Heart left ventricle (tissue), 13 donors: Measurements from ENCODE around the gene IGSF3.

Experiments
- CTCF ChIP-seq, 12 donors: fragments of 200-600 bp; sonication (generic) in 4 of 12; IDR thresholded peaks; one replicate each; pipeline versions ENCODE4 v1.5.0 to v1.8.0; 2018 to 2022; ENCODE audit warnings: antibody characterized with exemption in 12 of 12, mild to moderate bottlenecking in 5 of 12
- POLR2A ChIP-seq, 2 donors: fragments of 450-650 bp; IDR thresholded peaks; one replicate each; pipeline ENCODE4 v1.6.1; 2017; ENCODE audit warnings: antibody characterized with exemption in 2 of 2, mild to moderate bottlenecking in 2 of 2, moderate library complexity in 2 of 2
- donor health status: ischemic (EF 13 %, LVEDD 7.1; RV severe dilation, severe dysfunction).
- donor health status: DM: no; HTN: yes; CAD: no.
- donor health status: DM: no; HTN: no; CAD: no.
- donor health status: ischemic (EF 25% LVEDD 6.9; RV normal size, moderate dysfunction).
- donor health status: ischemic (EF 25% LVEDD 5.7; RV mildly dilated, moderate dysfunction).
- donor health status: ischemic (EF 35%, LVEDD 5.7; RV mildly dilated, moderate dysfunction).
- donor health status: nonischemic (EF 11% LVEDD 7.7; RV severe dilation, severe dysfunction).
- donor health status: DM: yes; HTN: yes; CAD: no.
- donor health status: PGD.
- donor health status: ischemic (EF 29% LVEDD 5.4; RV normal size, mild dysfunction).
- donor health status: nonischemic (EF 23%, LVEDD 6.1; RV moderate dilation, normal function).

DNA sequence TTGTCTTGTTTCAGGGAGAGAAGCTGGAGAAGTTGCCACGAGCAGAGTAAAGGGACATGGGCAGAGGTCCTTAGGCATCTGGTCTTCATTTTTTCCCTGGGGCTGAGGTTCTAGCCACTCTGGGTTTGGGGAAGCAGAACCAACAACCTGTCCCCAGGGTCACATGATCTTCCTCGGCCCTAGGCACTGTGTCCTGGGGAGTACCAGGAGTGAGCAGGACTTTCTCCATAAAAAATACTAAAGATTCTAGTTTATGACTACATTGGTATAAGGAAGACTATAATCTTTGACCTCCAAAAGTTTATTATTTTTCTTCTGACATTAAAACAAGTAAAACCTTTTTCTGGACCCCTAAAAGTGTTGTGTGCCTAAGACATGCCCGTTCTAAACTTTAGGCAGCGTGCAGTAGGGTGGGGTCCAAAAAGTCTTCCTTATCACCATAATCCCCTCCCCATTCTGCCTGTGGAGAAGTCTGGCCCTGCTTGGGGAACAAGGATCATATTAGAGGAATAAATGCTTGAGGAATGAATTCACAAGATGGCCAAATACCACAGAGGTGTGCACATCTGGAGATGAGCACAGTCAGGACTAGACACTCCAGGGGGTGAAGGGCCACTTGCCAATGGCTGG, 19.3 kb upstream of the IGSF3 start:
- TF ChIP-seq CTCF (IDR thresholded peaks at IDR 0.05) (no peak), POLR2A (IDR thresholded peaks at IDR 0.05) (no peak)
